Hepatocyte (in vitro differentiated cells): Measurements from ENCODE around the gene CYP26A1. TPM values are rescaled to one million over a fixed set of nuclear protein-coding genes. Genes with fewer than 3 reads are reported as not detected.
"Not testable (repeated sequence)": the region's sequence is repeated elsewhere in the genome, so short reads cannot be mapped to it uniquely, and the experiment has no call there.

Source experiments
- DNase-seq: peaks from one replicate; pipeline ENCODE4 v3.0.0-alpha.2; 2016; ENCODE audit warnings: low spot score
- H2AFZ ChIP-seq: fragments of 200-600 bp; sonication (generic); 2 replicates; pipeline ENCODE4 v1.6.0; 2016; ENCODE audit warnings: antibody characterized with exemption, mild to moderate bottlenecking
- H3K27ac ChIP-seq: fragments of 200-600 bp; sonication (generic); 2 replicates; pipeline ENCODE4 v1.5.1; 2016; ENCODE audit warnings: mild to moderate bottlenecking
- H3K27me3 ChIP-seq: fragments of 200-600 bp; sonication (generic); 2 replicates; pipeline ENCODE4 v1.6.1; 2016
- H3K36me3 ChIP-seq: fragments of 200-600 bp; sonication (generic); replicated peaks from 2 replicates; pipeline ENCODE4 v1.5.1; 2016; ENCODE audit warnings: low read depth; ENCODE audit not compliant: insufficient read depth
- H3K4me1 ChIP-seq: fragments of 200-600 bp; sonication (generic); 2 replicates; pipeline ENCODE4 v1.5.1; 2016; ENCODE audit warnings: mild to moderate bottlenecking, moderate library complexity; ENCODE audit not compliant: insufficient read depth
- H3K4me2 ChIP-seq: fragments of 200-600 bp; sonication (generic); 2 replicates; pipeline ENCODE4 v1.6.0; 2016
- H3K4me3 ChIP-seq: fragments of 200-600 bp; sonication (generic); 2 replicates; pipeline ENCODE4 v1.5.1; 2016; ENCODE audit warnings: mild to moderate bottlenecking
- H3K79me2 ChIP-seq: fragments of 200-600 bp; sonication (generic); 2 replicates; pipeline ENCODE4 v1.6.0; 2017; ENCODE audit warnings: mild to moderate bottlenecking
- H3K9me2 ChIP-seq: fragments of 200-600 bp; sonication (generic); replicated peaks from 2 replicates; pipeline ENCODE4 v1.6.0; 2017; ENCODE audit warnings: mild to moderate bottlenecking; ENCODE audit not compliant: insufficient read depth
- H3K9me3 ChIP-seq: fragments of 200-600 bp; sonication (generic); 2 replicates; pipeline ENCODE4 v1.5.1; 2016; ENCODE audit warnings: low read depth, mild to moderate bottlenecking
- H4K20me1 ChIP-seq: fragments of 200-600 bp; sonication (generic); 2 replicates; pipeline ENCODE4 v1.6.0; 2016; ENCODE audit warnings: mild to moderate bottlenecking; ENCODE audit not compliant: insufficient read depth, poor library complexity, severe bottlenecking
- CTCF ChIP-seq: fragments of 200-600 bp; sonication (generic); IDR thresholded peaks from 2 replicates; pipeline ENCODE4 v1.5.1; 2016; ENCODE audit warnings: antibody characterized with exemption, mild to moderate bottlenecking; ENCODE audit not compliant: poor library complexity
- EZH2 ChIP-seq: fragments of 200-600 bp; sonication (generic); IDR thresholded peaks from 2 replicates; pipeline ENCODE4 v1.6.1; 2016; ENCODE audit warnings: antibody characterized with exemption, mild to moderate bottlenecking, borderline replicate concordance
- EZH2phosphoT487 ChIP-seq: fragments of 200-600 bp; sonication (generic); IDR thresholded peaks from one replicate; pipeline ENCODE4 v1.6.1; 2018; ENCODE audit warnings: antibody characterized with exemption, mild to moderate bottlenecking, low read depth, moderate library complexity; ENCODE audit not compliant: unreplicated experiment, severe bottlenecking
- WGBS: methylation state at CpG from one replicate; pipeline ENCODE4 v1.1.6; 2016; ENCODE audit warnings: low lambda C conversion rate; ENCODE audit errors: missing lambda C conversion rate; 5-methylcytosine and 5-hydroxymethylcytosine counted together
- polyA plus RNA-seq: library from polyadenylated mRNA; unstranded; fragments of >200 nt; fragmentation: Nextera tagmentation; extraction: Ambion mirVana; gene quantifications from 2 replicates; pipeline ENCODE4 v1.2.1, GENCODE V29; 2016
- total RNA-seq: library from RNA; depleted of rRNA; stranded (reverse); fragments of >200 nt; gene quantifications from 2 replicates; pipeline ENCODE4 v1.2.3, GENCODE V29; 2014

The CYP26A1 gene
- total and polyA plus RNA-seq, 2 experiments from 2014 or later: 0.69 to 0.80 TPM

- Histone ChIP-seq H4K20me1 (no peaks in the 10 kb centered on the region), H3K4me3 (no peak overlapping the region), H3K9me3 (no peaks in the 10 kb centered on the region), H3K36me3 (no peaks in the 10 kb centered on the region), H3K4me2 (no peak overlapping the region), H3K79me2 (no peaks in the 10 kb centered on the region), H3K9me2 (no peaks in the 10 kb centered on the region), H2AFZ (no peak overlapping the region), H3K4me1 (no peaks in the 10 kb centered on the region), H3K27me3 (no peaks in the 10 kb centered on the region), H3K27ac (peak overlapping the region; percentile 40)
- no peak for DNase-seq
- TF ChIP-seq EZH2phosphoT487 (no peak), EZH2 (no peak), CTCF (no peak)
- WGBS: 66% methylated on average over 9 of the region's 9 CpGs
Observed at GRCh38 chr10:93097386-93097785, 23.7 kb downstream of the CYP26A1 start.

GRCh38 chr10:93098816-93099215 lies 25.1 kb downstream of the CYP26A1 start:
- no peak overlapping the region for H3K4me2 ChIP-seq
- no peak overlapping the region for H3K4me3 ChIP-seq
- 89% methylated on average over 3 of the region's 3 CpGs for WGBS
- H3K27ac ChIP-seq: no peak overlapping the region
- H3K9me3 ChIP-seq: peaks cover 3% of the 10 kb centered on the region
- H4K20me1 ChIP-seq: no peaks in the 10 kb centered on the region
- no peaks in the 10 kb centered on the region for H3K9me2 ChIP-seq
- no peaks in the 10 kb centered on the region for H3K36me3 ChIP-seq
- H3K27me3 ChIP-seq: no peaks in the 10 kb centered on the region
- no peaks in the 10 kb centered on the region for H3K79me2 ChIP-seq
- H3K4me1 ChIP-seq: no peaks in the 10 kb centered on the region
- no peak overlapping the region for H2AFZ ChIP-seq
- no peak for TF ChIP-seq EZH2phosphoT487
- no peak for TF ChIP-seq CTCF
- no peak for TF ChIP-seq EZH2
- DNase-seq: no peak

- Histone ChIP-seq H3K27me3 (no peaks in the 10 kb centered on the region), H3K4me1 (no peaks in the 10 kb centered on the region), H4K20me1 (no peaks in the 10 kb centered on the region), H3K36me3 (no peaks in the 10 kb centered on the region), H3K4me2 (no peak overlapping the region), H3K9me2 (no peaks in the 10 kb centered on the region), H3K27ac (no peak overlapping the region), H3K4me3 (no peak overlapping the region), H3K79me2 (no peaks in the 10 kb centered on the region), H2AFZ (no peak overlapping the region), H3K9me3 (peaks cover 5% of the 10 kb centered on the region)
- TF ChIP-seq CTCF (no peak), EZH2phosphoT487 (no peak), EZH2 (no peak)
- DNase-seq: no peak
- WGBS: 87% methylated on average over 7 of the region's 7 CpGs
Observed at GRCh38 chr10:93099670-93100069, 26.0 kb downstream of the CYP26A1 start.

GRCh38 chr10:93101148-93101547 lies 27.5 kb downstream of the CYP26A1 start:
- DNase-seq, H4K20me1 ChIP-seq, H3K4me2 ChIP-seq, H3K27me3 ChIP-seq, H2AFZ ChIP-seq, H3K4me3 ChIP-seq, H3K4me1 ChIP-seq, H3K79me2 ChIP-seq, H3K9me2 ChIP-seq, H3K9me3 ChIP-seq, H3K27ac ChIP-seq, H3K36me3 ChIP-seq: not testable (repeated sequence)
- WGBS: 95% methylated on average over 3 of the region's 3 CpGs
